ENCODE data around the gene ESRRA. TPM values are rescaled to one million over a fixed set of nuclear protein-coding genes. Genes with fewer than 3 reads are reported as not detected.

The ESRRA gene
- total and polyA plus RNA-seq, 2 of the 8 experiments (the other 6 are each of a cell fraction or from before 2014, with no cell fraction given), result 18.2 to 37.0 TPM

DNA sequence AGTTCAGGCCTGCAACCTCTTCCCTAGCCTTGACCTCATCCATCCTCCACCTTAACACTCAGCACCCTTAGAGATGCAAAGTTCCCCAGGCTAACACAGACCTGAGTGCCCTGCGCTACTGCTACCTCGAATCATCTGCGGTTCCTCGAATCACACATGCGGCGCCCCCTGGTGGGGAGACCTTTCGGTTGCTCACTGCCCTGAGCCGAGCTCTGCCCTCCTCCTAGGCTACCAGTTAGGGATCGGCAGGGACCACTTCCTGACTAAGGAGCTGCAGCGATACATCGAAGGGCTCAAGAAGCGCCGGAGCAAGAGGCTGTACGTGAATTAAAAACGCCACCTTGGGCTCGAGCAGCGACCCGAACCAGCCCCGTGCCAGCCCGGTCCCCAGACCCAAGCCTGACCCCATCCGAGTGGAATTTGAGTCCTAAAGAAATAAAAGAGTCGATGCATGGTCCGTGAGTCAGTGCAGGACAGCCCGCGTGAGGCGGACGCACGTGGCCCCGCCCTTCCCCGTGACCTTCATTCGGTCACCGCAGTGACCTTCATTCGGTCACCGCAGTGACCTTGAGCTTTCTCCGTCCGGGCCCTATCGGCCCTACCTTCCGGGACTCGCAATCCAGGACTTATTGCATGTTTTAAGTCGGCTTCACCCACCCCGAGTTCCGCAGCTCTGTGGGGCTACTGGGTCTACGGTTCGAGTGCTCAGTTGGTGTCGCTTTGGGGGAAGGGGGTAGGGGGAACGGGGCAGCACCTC lies 830 bp upstream of the ESRRA start (continued):
- TF ChIP-seq E2F6 (IDR thresholded peaks at IDR 0.05) (0 out of 2 replicates have a peak, but pooled peaks have one; percentile 48), BCL11A (IDR thresholded peaks at IDR 0.05; ENCODE audit: low read depth in 2 of 2, low read length in 2 of 2) (no peak), HDAC6 (IDR thresholded peaks at IDR 0.05; ENCODE audit: low read depth, low read length) (no peak), CREB1 (IDR thresholded peaks at IDR 0.05) (0 out of 2 replicates have a peak, but pooled peaks have one; percentile 25), CTBP2 (IDR thresholded peaks at IDR 0.05; ENCODE audit: borderline replicate concordance, insufficient read depth, insufficient read length, low read length) (no peak), SP4 (IDR thresholded peaks at IDR 0.05; ENCODE audit: low read length) (peak; percentile 39; the same call in 1 of the 2 replicates), CHD1 (IDR thresholded peaks at IDR 0.05; ENCODE audit: low read depth, low read length) (no peak)
- TF ChIP-seq, protein P1, sequence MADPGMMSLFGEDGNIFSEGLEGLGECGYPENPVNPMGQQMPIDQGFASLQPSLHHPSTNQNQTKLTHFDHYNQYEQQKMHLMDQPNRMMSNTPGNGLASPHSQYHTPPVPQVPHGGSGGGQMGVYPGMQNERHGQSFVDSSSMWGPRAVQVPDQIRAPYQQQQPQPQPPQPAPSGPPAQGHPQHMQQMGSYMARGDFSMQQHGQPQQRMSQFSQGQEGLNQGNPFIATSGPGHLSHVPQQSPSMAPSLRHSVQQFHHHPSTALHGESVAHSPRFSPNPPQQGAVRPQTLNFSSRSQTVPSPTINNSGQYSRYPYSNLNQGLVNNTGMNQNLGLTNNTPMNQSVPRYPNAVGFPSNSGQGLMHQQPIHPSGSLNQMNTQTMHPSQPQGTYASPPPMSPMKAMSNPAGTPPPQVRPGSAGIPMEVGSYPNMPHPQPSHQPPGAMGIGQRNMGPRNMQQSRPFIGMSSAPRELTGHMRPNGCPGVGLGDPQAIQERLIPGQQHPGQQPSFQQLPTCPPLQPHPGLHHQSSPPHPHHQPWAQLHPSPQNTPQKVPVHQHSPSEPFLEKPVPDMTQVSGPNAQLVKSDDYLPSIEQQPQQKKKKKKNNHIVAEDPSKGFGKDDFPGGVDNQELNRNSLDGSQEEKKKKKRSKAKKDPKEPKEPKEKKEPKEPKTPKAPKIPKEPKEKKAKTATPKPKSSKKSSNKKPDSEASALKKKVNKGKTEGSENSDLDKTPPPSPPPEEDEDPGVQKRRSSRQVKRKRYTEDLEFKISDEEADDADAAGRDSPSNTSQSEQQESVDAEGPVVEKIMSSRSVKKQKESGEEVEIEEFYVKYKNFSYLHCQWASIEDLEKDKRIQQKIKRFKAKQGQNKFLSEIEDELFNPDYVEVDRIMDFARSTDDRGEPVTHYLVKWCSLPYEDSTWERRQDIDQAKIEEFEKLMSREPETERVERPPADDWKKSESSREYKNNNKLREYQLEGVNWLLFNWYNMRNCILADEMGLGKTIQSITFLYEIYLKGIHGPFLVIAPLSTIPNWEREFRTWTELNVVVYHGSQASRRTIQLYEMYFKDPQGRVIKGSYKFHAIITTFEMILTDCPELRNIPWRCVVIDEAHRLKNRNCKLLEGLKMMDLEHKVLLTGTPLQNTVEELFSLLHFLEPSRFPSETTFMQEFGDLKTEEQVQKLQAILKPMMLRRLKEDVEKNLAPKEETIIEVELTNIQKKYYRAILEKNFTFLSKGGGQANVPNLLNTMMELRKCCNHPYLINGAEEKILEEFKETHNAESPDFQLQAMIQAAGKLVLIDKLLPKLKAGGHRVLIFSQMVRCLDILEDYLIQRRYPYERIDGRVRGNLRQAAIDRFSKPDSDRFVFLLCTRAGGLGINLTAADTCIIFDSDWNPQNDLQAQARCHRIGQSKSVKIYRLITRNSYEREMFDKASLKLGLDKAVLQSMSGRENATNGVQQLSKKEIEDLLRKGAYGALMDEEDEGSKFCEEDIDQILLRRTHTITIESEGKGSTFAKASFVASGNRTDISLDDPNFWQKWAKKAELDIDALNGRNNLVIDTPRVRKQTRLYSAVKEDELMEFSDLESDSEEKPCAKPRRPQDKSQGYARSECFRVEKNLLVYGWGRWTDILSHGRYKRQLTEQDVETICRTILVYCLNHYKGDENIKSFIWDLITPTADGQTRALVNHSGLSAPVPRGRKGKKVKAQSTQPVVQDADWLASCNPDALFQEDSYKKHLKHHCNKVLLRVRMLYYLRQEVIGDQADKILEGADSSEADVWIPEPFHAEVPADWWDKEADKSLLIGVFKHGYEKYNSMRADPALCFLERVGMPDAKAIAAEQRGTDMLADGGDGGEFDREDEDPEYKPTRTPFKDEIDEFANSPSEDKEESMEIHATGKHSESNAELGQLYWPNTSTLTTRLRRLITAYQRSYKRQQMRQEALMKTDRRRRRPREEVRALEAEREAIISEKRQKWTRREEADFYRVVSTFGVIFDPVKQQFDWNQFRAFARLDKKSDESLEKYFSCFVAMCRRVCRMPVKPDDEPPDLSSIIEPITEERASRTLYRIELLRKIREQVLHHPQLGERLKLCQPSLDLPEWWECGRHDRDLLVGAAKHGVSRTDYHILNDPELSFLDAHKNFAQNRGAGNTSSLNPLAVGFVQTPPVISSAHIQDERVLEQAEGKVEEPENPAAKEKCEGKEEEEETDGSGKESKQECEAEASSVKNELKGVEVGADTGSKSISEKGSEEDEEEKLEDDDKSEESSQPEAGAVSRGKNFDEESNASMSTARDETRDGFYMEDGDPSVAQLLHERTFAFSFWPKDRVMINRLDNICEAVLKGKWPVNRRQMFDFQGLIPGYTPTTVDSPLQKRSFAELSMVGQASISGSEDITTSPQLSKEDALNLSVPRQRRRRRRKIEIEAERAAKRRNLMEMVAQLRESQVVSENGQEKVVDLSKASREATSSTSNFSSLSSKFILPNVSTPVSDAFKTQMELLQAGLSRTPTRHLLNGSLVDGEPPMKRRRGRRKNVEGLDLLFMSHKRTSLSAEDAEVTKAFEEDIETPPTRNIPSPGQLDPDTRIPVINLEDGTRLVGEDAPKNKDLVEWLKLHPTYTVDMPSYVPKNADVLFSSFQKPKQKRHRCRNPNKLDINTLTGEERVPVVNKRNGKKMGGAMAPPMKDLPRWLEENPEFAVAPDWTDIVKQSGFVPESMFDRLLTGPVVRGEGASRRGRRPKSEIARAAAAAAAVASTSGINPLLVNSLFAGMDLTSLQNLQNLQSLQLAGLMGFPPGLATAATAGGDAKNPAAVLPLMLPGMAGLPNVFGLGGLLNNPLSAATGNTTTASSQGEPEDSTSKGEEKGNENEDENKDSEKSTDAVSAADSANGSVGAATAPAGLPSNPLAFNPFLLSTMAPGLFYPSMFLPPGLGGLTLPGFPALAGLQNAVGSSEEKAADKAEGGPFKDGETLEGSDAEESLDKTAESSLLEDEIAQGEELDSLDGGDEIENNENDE (IDR thresholded peaks at IDR 0.05; ENCODE audit: insufficient replicate concordance, low read length), result no peak
- TF ChIP-seq, protein P2, sequence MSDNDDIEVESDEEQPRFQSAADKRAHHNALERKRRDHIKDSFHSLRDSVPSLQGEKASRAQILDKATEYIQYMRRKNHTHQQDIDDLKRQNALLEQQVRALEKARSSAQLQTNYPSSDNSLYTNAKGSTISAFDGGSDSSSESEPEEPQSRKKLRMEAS (IDR thresholded peaks at IDR 0.05), result peak; percentile 81
